Fibroblast of pulmonary artery (primary cell): ENCODE results near the gene CIART.

Experiments
- DNase-seq: peaks from one replicate; pipeline ENCODE4 v3.0.0-alpha.2; 2010; ENCODE audit warnings: low read depth
- H3K4me3 ChIP-seq: replicated peaks from 2 replicates; pipeline ENCODE4 v1.5.1; 2011; ENCODE audit warnings: low read depth, mild to moderate bottlenecking, control low read depth, low read length, moderate library complexity
- CTCF ChIP-seq: IDR thresholded peaks from 2 replicates; pipeline ENCODE4 v1.5.1; 2011; ENCODE audit warnings: mild to moderate bottlenecking, control low read depth, low read length, inconsistent platforms; ENCODE audit errors: missing control alignments

Gene CIART

GRCh38 chr1:150271291-150271959 lies 10.9 kb upstream of the CIART start:
- TF ChIP-seq CTCF: no peak

GRCh38 chr1:150273311-150273710 lies 9.0 kb upstream of the CIART start:
- H3K4me3 ChIP-seq: peak overlapping the region; percentile 56
- TF ChIP-seq CTCF: no peak
- DNase-seq: no peak

More at GRCh38 chr1:150271291-150271959, 10.9 kb upstream of the CIART start:
- H3K4me3 ChIP-seq: no peak overlapping the region
- DNase-seq: no peak

- no peak for DNase-seq
- TF ChIP-seq CTCF: no peak
- H3K4me3 ChIP-seq: no peak overlapping the region
Measured at GRCh38 chr1:150280138-150280707, 2.1 kb upstream of the CIART start.

- peak; percentile 76 for DNase-seq
- TF ChIP-seq CTCF: peak; percentile 70
- peak overlapping the region; percentile 60 for H3K4me3 ChIP-seq
Measured at GRCh38 chr1:150281221-150281757, 1.1 kb upstream of the CIART start.

GRCh38 chr1:150282558-150282958 lies 204 bp downstream of the CIART start:
- peak overlapping the region; percentile 60 for H3K4me3 ChIP-seq
- no peak for DNase-seq
- TF ChIP-seq CTCF: no peak

- no peak for DNase-seq
- no peak for TF ChIP-seq CTCF
- peak overlapping the region; percentile 60 for H3K4me3 ChIP-seq
Measured at GRCh38 chr1:150283260-150283659, 906 bp downstream of the CIART start.
